EH (cell line): ENCODE measurements around the gene TMEM30B.
"Not testable (repeated sequence)": the region's sequence is repeated elsewhere in the genome, so short reads cannot be mapped to it uniquely, and the experiment has no call there.

Experiments used
- DNase-seq: peaks from one replicate; pipeline ENCODE4 v3.0.0-alpha.2; 2015; ENCODE audit warnings: low read depth

TMEM30B gene

GRCh38 chr14:61266436-61266835, 14.7 kb downstream of the TMEM30B start:
- DNase-seq, result peak; percentile 45

GRCh38 chr14:61264651-61265050, 16.5 kb downstream of the TMEM30B start:
- DNase-seq, result no peak

GRCh38 chr14:61264010-61264571, 17.0 kb downstream of the TMEM30B start:
- no peak for DNase-seq

- DNase-seq, result peak; percentile 63
These were observed 19.1 kb downstream of the TMEM30B start for GRCh38 chr14:61262082-61262481.

GRCh38 chr14:61260939-61261776, 20.0 kb downstream of the TMEM30B start:
- DNase-seq, result peak; percentile 83

- peak; percentile 94 for DNase-seq
These were observed 22.2 kb downstream of the TMEM30B start for GRCh38 chr14:61258985-61259384.

GRCh38 chr14:61257469-61258057, 23.6 kb downstream of the TMEM30B start:
- peak; percentile 18 for DNase-seq

- peak; percentile 27 for DNase-seq
These were observed 24.2 kb downstream of the TMEM30B start for GRCh38 chr14:61256826-61257468.

- DNase-seq, result peak; percentile 69
These were observed 25.2 kb downstream of the TMEM30B start for GRCh38 chr14:61255968-61256367.

- DNase-seq, result no peak
These were observed 26.2 kb downstream of the TMEM30B start for GRCh38 chr14:61254808-61255526.

GRCh38 chr14:61253064-61253738, 27.9 kb downstream of the TMEM30B start:
- no peak for DNase-seq

- peak; percentile 98 for DNase-seq
These were observed 28.6 kb downstream of the TMEM30B start for GRCh38 chr14:61252369-61253063.

GRCh38 chr14:61250063-61250462, 31.1 kb downstream of the TMEM30B start:
- DNase-seq, result no peak

GRCh38 chr14:61247935-61248334, 33.2 kb downstream of the TMEM30B start:
- peak; percentile 70 for DNase-seq

GRCh38 chr14:61246721-61247120, 34.4 kb downstream of the TMEM30B start:
- DNase-seq, result no peak

- no peak for DNase-seq
These were observed 37.1 kb downstream of the TMEM30B start for GRCh38 chr14:61244009-61244408.

GRCh38 chr14:61240206-61240605, 40.9 kb downstream of the TMEM30B start:
- no peak for DNase-seq

GRCh38 chr14:61239285-61239684, 41.9 kb downstream of the TMEM30B start:
- DNase-seq, result not testable (repeated sequence)

GRCh38 chr14:61238611-61239245, 42.4 kb downstream of the TMEM30B start:
- DNase-seq, result no peak

- peak; percentile 15 for DNase-seq
These were observed 46.8 kb downstream of the TMEM30B start for GRCh38 chr14:61234215-61234916.
